OCI-LY1 (cell line): ENCODE measurements around the gene PLXNB3.

Experiments used
- CTCF ChIP-seq: fragments of 200-600 bp; sonication (generic), shearing (Covaris generic); IDR thresholded peaks from 2 replicates; pipeline ENCODE4 v1.5.1; 2017; ENCODE audit warnings: mild to moderate bottlenecking, antibody characterized with exemption, low read length, moderate library complexity, mixed read lengths
- EZH2 ChIP-seq: fragments of 200-600 bp; sonication (generic), shearing (Covaris generic); IDR thresholded peaks from 2 replicates; pipeline ENCODE4 v1.8.0; 2017; ENCODE audit warnings: borderline replicate concordance, mixed run types, mild to moderate bottlenecking, antibody characterized with exemption, low read length, moderate library complexity, mixed read lengths

- TF ChIP-seq EZH2 (no peak), CTCF (no peak)
Measured at GRCh38 chrX:153767674-153768055, 3.6 kb downstream of the PLXNB3 start.
